ENCODE results near the gene PLD1.

GRCh38 chr3:171688593-171688992 is 121.7 kb downstream of the PLD1 start:
- TF ChIP-seq POLR2AphosphoS5 (IDR thresholded peaks at IDR 0.05; ENCODE audit: low read depth, low read length) = no peak
- TF ChIP-seq TAF1 (IDR thresholded peaks at IDR 0.05; ENCODE audit: borderline replicate concordance, insufficient read depth, low read length) = no peak
- TF ChIP-seq SIN3A (IDR thresholded peaks at IDR 0.05; ENCODE audit: borderline replicate concordance, insufficient read depth, low read length) = no peak
- no peak for TF ChIP-seq REST (IDR thresholded peaks at IDR 0.05; ENCODE audit: insufficient read depth in 1 of 2, low read depth in 2 of 2, low read length in 2 of 2)
